ENCODE measurements around the gene GALNT1. TPM values are rescaled to one million over a fixed set of nuclear protein-coding genes. Genes with fewer than 3 reads are reported as not detected.

Gene GALNT1
- total and polyA plus RNA-seq, 9 of the 15 experiments (the other 6 are each of a cell fraction or from before 2014, with no cell fraction given) = 14.4 to 54.1 (median 36.6) TPM

DNA sequence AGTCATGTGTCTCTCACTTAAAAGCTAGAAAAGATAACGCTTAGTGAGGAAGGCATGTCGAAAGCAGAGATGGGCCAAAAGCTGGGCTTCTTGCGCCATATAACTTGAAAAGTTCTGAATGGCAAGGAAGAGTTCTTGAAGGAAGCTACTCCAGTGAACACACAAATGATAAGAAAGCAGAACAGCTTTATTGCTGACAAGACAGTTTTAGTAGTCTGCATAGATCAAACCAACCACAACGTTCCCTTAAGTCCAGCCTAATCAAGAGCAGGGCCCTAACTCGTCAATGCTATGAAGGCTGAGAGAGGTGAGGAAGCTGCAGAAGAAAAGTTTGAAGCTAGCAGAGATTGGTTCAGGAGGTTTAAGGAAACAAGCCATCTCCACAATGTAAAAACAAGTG is 55.7 kb downstream of the GALNT1 start:
- ChIA-PET POLR2A (interaction anchor here (0.9 kb wide), 1 partner anchor 16 kb away, joined by 3 read pairs; no protein-coding TSS in a partner anchor), CTCF (ENCODE audit: low intra/inter-chr PET ratio) (no interaction called here)
- no peak overlapping the region for H3K4me2 ChIP-seq (ENCODE audit: insufficient read depth, low read length)
- H3K9me3 ChIP-seq (replicated peaks; ENCODE audit: control insufficient read depth, insufficient read depth, low read depth, low read length) = no peaks in the 10 kb centered on the region
- no peak overlapping the region for H3K4me3 ChIP-seq
- no peaks in the 10 kb centered on the region for H3K79me2 ChIP-seq (ENCODE audit: control insufficient read depth, insufficient read depth, low read length)
- BruUV-seq (replicated peaks) = no TSS peak
- FAIRE-seq (no peak), DNase-seq (ENCODE audit: extremely low read depth in 1 of 4, low spot score in 3 of 4) (no peak), ATAC-seq (no peak)
- intact Hi-C loops (cut with micrococcal nuclease) = no loop called here
- no peaks in the 10 kb centered on the region for H3K4me1 ChIP-seq (replicated peaks in 1 of 2; ENCODE audit: control insufficient read depth in 2 of 2, insufficient read depth in 2 of 2, low read length in 2 of 2)
- no peaks in the 10 kb centered on the region for H4K20me1 ChIP-seq (replicated peaks; ENCODE audit: control insufficient read depth, insufficient read depth, low read length)
- no peaks in the 10 kb centered on the region for H3K36me3 ChIP-seq (ENCODE audit: control insufficient read depth, insufficient read depth, low read length)
- no peak overlapping the region for H2AFZ ChIP-seq (ENCODE audit: low read depth, low read length)
- no peak overlapping the region for H3K9ac ChIP-seq (ENCODE audit: insufficient read depth in 1 of 2, low read depth in 2 of 2, low read length in 2 of 2)
- no peaks in the 10 kb centered on the region for H3K27me3 ChIP-seq (ENCODE audit: control insufficient read depth in 2 of 2, insufficient read depth in 2 of 2, low read length in 2 of 2)
- WGBS (ENCODE audit: insufficient coverage, low coverage, missing lambda C conversion rate) = 76% methylated on average over 5 of the region's 5 CpGs
- peak; percentile 87 for TF ChIP-seq MAFG (tag; conservative IDR thresholded peaks at IDR 0.05)
- TF ChIP-seq ZNF316 (IDR thresholded peaks at IDR 0.05) = peak; percentile 91
- peak; percentile 83 for TF ChIP-seq C11orf30 (IDR thresholded peaks at IDR 0.05; ENCODE audit: low read depth)
- TF ChIP-seq MAFK (IDR thresholded peaks at IDR 0.05; ENCODE audit: low read length) = peak; percentile 98
- peak; percentile 97 for TF ChIP-seq MAFF (IDR thresholded peaks at IDR 0.05; ENCODE audit: low read length)
- no peak for TF ChIP-seq FOXJ2 (tag; IDR thresholded peaks at IDR 0.05)
- in situ Hi-C loops (cut with MboI) = no loop called here
- H3K27ac ChIP-seq (ENCODE audit: extremely low read depth, low read depth, low read length) = no peak overlapping the region
- H3K9me1 ChIP-seq (ENCODE audit: control insufficient read depth, insufficient read depth, low read length) = no peaks in the 10 kb centered on the region

GRCh38 chr18:35639296-35639695 is 57.8 kb downstream of the GALNT1 start:
- H3K79me2 ChIP-seq (ENCODE audit: control insufficient read depth, insufficient read depth, low read length) = no peaks in the 10 kb centered on the region
- DNase-seq (ENCODE audit: extremely low read depth in 1 of 4, low spot score in 3 of 4) (no peak), ATAC-seq (no peak), FAIRE-seq (no peak)
- H3K27ac ChIP-seq (ENCODE audit: extremely low read depth, low read depth, low read length) = no peak overlapping the region
- CTCF ChIA-PET (ENCODE audit: low intra/inter-chr PET ratio) = no interaction called here
- TF ChIP-seq MAFG (tag; conservative IDR thresholded peaks at IDR 0.05) (no peak), POLR2H (tag; IDR thresholded peaks at IDR 0.05; ENCODE audit: low read depth) (no peak)
- intact Hi-C loops (cut with micrococcal nuclease) (no loop called here), in situ Hi-C loops (cut with MboI) (no loop called here)
- POLR2A ChIA-PET = no interaction called here
- H3K27me3 ChIP-seq (ENCODE audit: control insufficient read depth in 2 of 2, insufficient read depth in 2 of 2, low read length in 2 of 2) = no peaks in the 10 kb centered on the region
- 71% methylated on average over 4 of the region's 4 CpGs for WGBS (ENCODE audit: insufficient coverage, low coverage, missing lambda C conversion rate)
- H3K36me3 ChIP-seq (ENCODE audit: control insufficient read depth, insufficient read depth, low read length) = no peaks in the 10 kb centered on the region
- H3K4me1 ChIP-seq (replicated peaks in 1 of 2; ENCODE audit: control insufficient read depth in 2 of 2, insufficient read depth in 2 of 2, low read length in 2 of 2) = no peaks in the 10 kb centered on the region
- H3K4me2 ChIP-seq (ENCODE audit: insufficient read depth, low read length) = no peak overlapping the region
- no TSS peak for BruUV-seq (replicated peaks)
- H3K9ac ChIP-seq (ENCODE audit: insufficient read depth in 1 of 2, low read depth in 2 of 2, low read length in 2 of 2) = no peak overlapping the region
- H3K9me3 ChIP-seq (replicated peaks; ENCODE audit: control insufficient read depth, insufficient read depth, low read depth, low read length) = no peaks in the 10 kb centered on the region
- no peaks in the 10 kb centered on the region for H4K20me1 ChIP-seq (replicated peaks; ENCODE audit: control insufficient read depth, insufficient read depth, low read length)
- H3K9me1 ChIP-seq (ENCODE audit: control insufficient read depth, insufficient read depth, low read length) = no peaks in the 10 kb centered on the region
- H3K4me3 ChIP-seq = no peak overlapping the region
- no peak overlapping the region for H2AFZ ChIP-seq (ENCODE audit: low read depth, low read length)

Measured in K562 (cell line).